Endothelial cell (in vitro differentiated cells): ENCODE measurements around the gene CD200R1L. TPM values are rescaled to one million over a fixed set of nuclear protein-coding genes. Genes with fewer than 3 reads are reported as not detected.

Experiments used
- DNase-seq: peaks from one replicate; pipeline ENCODE4 v3.0.0; 2021; ENCODE audit warnings: low spot score
- H3K27ac Mint-ChIP-seq: one replicate; pipeline ENCODE4 v1.8.0; 2021; ENCODE audit warnings: mixed read lengths, inconsistent platforms; ENCODE audit not compliant: unreplicated experiment
- H3K27me3 Mint-ChIP-seq: one replicate; pipeline ENCODE4 v1.8.0; 2021; ENCODE audit warnings: mild to moderate bottlenecking, moderate library complexity, mixed read lengths, inconsistent platforms; ENCODE audit not compliant: unreplicated experiment
- H3K36me3 Mint-ChIP-seq: one replicate; pipeline ENCODE4 v1.8.0; 2021; ENCODE audit warnings: mild to moderate bottlenecking, low read depth, mixed read lengths, inconsistent platforms; ENCODE audit not compliant: unreplicated experiment
- H3K4me1 Mint-ChIP-seq: one replicate; pipeline ENCODE4 v1.8.0; 2021; ENCODE audit warnings: mild to moderate bottlenecking, mixed read lengths, inconsistent platforms; ENCODE audit not compliant: unreplicated experiment
- H3K4me3 Mint-ChIP-seq: one replicate; pipeline ENCODE4 v1.8.0; 2021; ENCODE audit warnings: mild to moderate bottlenecking, mixed read lengths, inconsistent platforms; ENCODE audit not compliant: unreplicated experiment
- H3K9me3 Mint-ChIP-seq: one replicate; pipeline ENCODE4 v1.8.0; 2021; ENCODE audit warnings: mixed read lengths, inconsistent platforms; ENCODE audit not compliant: unreplicated experiment
- CTCF ChIP-seq: fragments of 200-600 bp; sonication (generic); IDR thresholded peaks from one replicate; pipeline ENCODE4 v1.5.0; 2021; ENCODE audit warnings: antibody characterized with exemption; ENCODE audit not compliant: unreplicated experiment
- total RNA-seq: library from RNA; stranded (reverse); fragmentation: NEBNext Ultra II Directional; extraction: Animal tissue kit (Norgen Biotek cat#: 25700); gene quantifications from one replicate; pipeline ENCODE4 v1.2.1, GENCODE V29; 2021; ENCODE audit not compliant: unreplicated experiment

CD200R1L gene
- total RNA-seq, 1 donor from 2014 or later, result not detected

GRCh38 chr3:112806903-112807302 lies 39.8 kb downstream of the CD200R1L start:
- no peak for DNase-seq

GRCh38 chr3:112805126-112805525 lies 41.5 kb downstream of the CD200R1L start:
- no peaks in the 10 kb centered on the region for H3K27me3 Mint-ChIP-seq
- H3K4me1 Mint-ChIP-seq, result peaks cover 7% of the 10 kb centered on the region
- H3K4me3 Mint-ChIP-seq, result no peak overlapping the region
- TF ChIP-seq CTCF, result no peak
- no peak for DNase-seq
- H3K9me3 Mint-ChIP-seq, result no peaks in the 10 kb centered on the region
- no peaks in the 10 kb centered on the region for H3K36me3 Mint-ChIP-seq
- H3K27ac Mint-ChIP-seq, result no peak overlapping the region

More at GRCh38 chr3:112806903-112807302, 39.8 kb downstream of the CD200R1L start:
- H3K4me3 Mint-ChIP-seq, result no peak overlapping the region
- no peaks in the 10 kb centered on the region for H3K9me3 Mint-ChIP-seq
- TF ChIP-seq CTCF, result no peak
- no peak overlapping the region for H3K27ac Mint-ChIP-seq
- peaks cover 7% of the 10 kb centered on the region for H3K4me1 Mint-ChIP-seq
- no peaks in the 10 kb centered on the region for H3K27me3 Mint-ChIP-seq
- H3K36me3 Mint-ChIP-seq, result no peaks in the 10 kb centered on the region

GRCh38 chr3:112804021-112804420 lies 42.6 kb downstream of the CD200R1L start:
- Mint-ChIP-seq H3K4me3 (no peak overlapping the region), H3K27ac (no peak overlapping the region), H3K4me1 (peaks cover 4% of the 10 kb centered on the region), H3K9me3 (no peaks in the 10 kb centered on the region), H3K27me3 (no peaks in the 10 kb centered on the region), H3K36me3 (no peaks in the 10 kb centered on the region)
- no peak for DNase-seq
- TF ChIP-seq CTCF, result no peak

- no peak overlapping the region for H3K4me3 Mint-ChIP-seq
- no peaks in the 10 kb centered on the region for H3K27me3 Mint-ChIP-seq
- H3K4me1 Mint-ChIP-seq, result no peaks in the 10 kb centered on the region
- H3K27ac Mint-ChIP-seq, result no peak overlapping the region
- no peaks in the 10 kb centered on the region for H3K36me3 Mint-ChIP-seq
- H3K9me3 Mint-ChIP-seq, result no peaks in the 10 kb centered on the region
- no peak for TF ChIP-seq CTCF
- DNase-seq, result no peak
These were observed 43.2 kb downstream of the CD200R1L start for GRCh38 chr3:112803467-112803866.

GRCh38 chr3:112802338-112802737 lies 44.3 kb downstream of the CD200R1L start:
- no peak overlapping the region for H3K4me3 Mint-ChIP-seq
- H3K9me3 Mint-ChIP-seq, result no peaks in the 10 kb centered on the region
- H3K36me3 Mint-ChIP-seq, result no peaks in the 10 kb centered on the region
- DNase-seq, result no peak
- H3K27ac Mint-ChIP-seq, result no peak overlapping the region
- H3K4me1 Mint-ChIP-seq, result no peaks in the 10 kb centered on the region
- TF ChIP-seq CTCF, result no peak
- no peaks in the 10 kb centered on the region for H3K27me3 Mint-ChIP-seq
